Mucosa of descending colon (tissue), 3 donors: ENCODE measurements around the gene NDE1. TPM values are rescaled to one million over a fixed set of nuclear protein-coding genes. Genes with fewer than 3 reads are reported as not detected.

ENCODE experiments used
- ATAC-seq: fragments of 200-7000 bp; cut with Tn5 transposase; one replicate; pipeline ENCODE4 v1.9.1; 2020; ENCODE audit warnings: mild to moderate bottlenecking, moderate library complexity
- DNase-seq, 3 donors: peaks; one replicate each; pipeline ENCODE4 v3.0.0-alpha.2; 2020
- H3K36me3 ChIP-seq: fragments of 200-600 bp; one replicate; pipeline ENCODE4 v1.8.0; 2021; ENCODE audit warnings: low read depth, mild to moderate bottlenecking
- H3K4me1 ChIP-seq: fragments of 200-600 bp; one replicate; pipeline ENCODE4 v1.8.0; 2021; ENCODE audit warnings: low read depth, mild to moderate bottlenecking
- H3K4me3 ChIP-seq: fragments of 200-600 bp; one replicate; pipeline ENCODE4 v1.8.0; 2021; ENCODE audit warnings: mild to moderate bottlenecking
- H3K9me3 ChIP-seq: fragments of 200-600 bp; one replicate; pipeline ENCODE4 v1.8.0; 2021; ENCODE audit warnings: mild to moderate bottlenecking
- intact Hi-C, 2 donors: fragments of 100-400 bp; cut with DNase I in 1 of 2; cut with micrococcal nuclease in 1 of 2; formaldehyde crosslinking; loops; one replicate each; pipeline versions ENCODE4 v1.11.0 to v1.11.1; 2022; cut with DNase I, micrococcal nuclease
- total RNA-seq, 3 donors: library from RNA; stranded (reverse); fragmentation: NEBNext Ultra II Directional in 2 of 3; extraction: Animal tissue kit (Norgen Biotek cat#: 25700) in 2 of 3; gene quantifications; one replicate each; pipeline versions ENCODE4 v1.2.1 to v1.2.4, GENCODE V29; 2021 to 2023
- TF ChIP-seq, protein P1 (sequence below): fragments of 200-600 bp; IDR thresholded peaks from one replicate; pipeline ENCODE4 v1.8.0; 2022; ENCODE audit warnings: antibody characterized with exemption, mild to moderate bottlenecking
- donor health status: DM: no; HTN: no; CAD: no; lungs with moderate emphysema.
- donor health status: DM: no; HTN: no; CAD: no.
- donor health status: DM: no; HTN: yes; CAD: no.

The NDE1 gene
- total RNA-seq, 3 donors from 2014 or later = 27.2 to 46.6 (median 33.9) TPM

GRCh38 chr16:15759070-15759469 lies 109.0 kb downstream of the NDE1 start:
- no peak overlapping the region for H3K4me3 ChIP-seq
- H3K9me3 ChIP-seq = no peaks in the 10 kb centered on the region
- TF ChIP-seq, protein P1, sequence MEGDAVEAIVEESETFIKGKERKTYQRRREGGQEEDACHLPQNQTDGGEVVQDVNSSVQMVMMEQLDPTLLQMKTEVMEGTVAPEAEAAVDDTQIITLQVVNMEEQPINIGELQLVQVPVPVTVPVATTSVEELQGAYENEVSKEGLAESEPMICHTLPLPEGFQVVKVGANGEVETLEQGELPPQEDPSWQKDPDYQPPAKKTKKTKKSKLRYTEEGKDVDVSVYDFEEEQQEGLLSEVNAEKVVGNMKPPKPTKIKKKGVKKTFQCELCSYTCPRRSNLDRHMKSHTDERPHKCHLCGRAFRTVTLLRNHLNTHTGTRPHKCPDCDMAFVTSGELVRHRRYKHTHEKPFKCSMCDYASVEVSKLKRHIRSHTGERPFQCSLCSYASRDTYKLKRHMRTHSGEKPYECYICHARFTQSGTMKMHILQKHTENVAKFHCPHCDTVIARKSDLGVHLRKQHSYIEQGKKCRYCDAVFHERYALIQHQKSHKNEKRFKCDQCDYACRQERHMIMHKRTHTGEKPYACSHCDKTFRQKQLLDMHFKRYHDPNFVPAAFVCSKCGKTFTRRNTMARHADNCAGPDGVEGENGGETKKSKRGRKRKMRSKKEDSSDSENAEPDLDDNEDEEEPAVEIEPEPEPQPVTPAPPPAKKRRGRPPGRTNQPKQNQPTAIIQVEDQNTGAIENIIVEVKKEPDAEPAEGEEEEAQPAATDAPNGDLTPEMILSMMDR = no peak
- H3K36me3 ChIP-seq = no peaks in the 10 kb centered on the region
- DNase-seq = no peak
- intact Hi-C loops = no loop called here
- ATAC-seq = no peak
- no peaks in the 10 kb centered on the region for H3K4me1 ChIP-seq

DNA sequence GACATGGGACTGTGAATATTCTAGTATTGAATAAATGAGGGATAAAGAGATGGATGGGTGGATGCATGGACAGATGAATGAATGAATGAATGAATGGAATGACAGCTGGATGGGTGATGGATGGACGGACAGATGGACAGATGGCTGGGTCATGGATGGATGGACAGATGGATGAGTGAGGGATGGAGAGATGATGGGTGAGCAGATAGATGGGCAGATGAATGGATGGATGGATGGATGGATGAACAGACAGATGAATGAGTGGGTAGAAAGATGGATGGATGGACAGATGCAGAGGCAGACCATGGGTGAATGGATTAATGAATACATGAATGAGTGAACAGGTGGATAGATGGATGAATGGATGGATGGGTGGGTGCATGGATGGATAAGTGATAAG lies 110.1 kb downstream of the NDE1 start:
- H3K36me3 ChIP-seq = no peaks in the 10 kb centered on the region
- DNase-seq (no peak), ATAC-seq (no peak)
- TF ChIP-seq, protein P1 = no peak
- H3K4me1 ChIP-seq = no peaks in the 10 kb centered on the region
- no peaks in the 10 kb centered on the region for H3K9me3 ChIP-seq
- intact Hi-C loops = no loop called here
- H3K4me3 ChIP-seq = no peak overlapping the region

DNA sequence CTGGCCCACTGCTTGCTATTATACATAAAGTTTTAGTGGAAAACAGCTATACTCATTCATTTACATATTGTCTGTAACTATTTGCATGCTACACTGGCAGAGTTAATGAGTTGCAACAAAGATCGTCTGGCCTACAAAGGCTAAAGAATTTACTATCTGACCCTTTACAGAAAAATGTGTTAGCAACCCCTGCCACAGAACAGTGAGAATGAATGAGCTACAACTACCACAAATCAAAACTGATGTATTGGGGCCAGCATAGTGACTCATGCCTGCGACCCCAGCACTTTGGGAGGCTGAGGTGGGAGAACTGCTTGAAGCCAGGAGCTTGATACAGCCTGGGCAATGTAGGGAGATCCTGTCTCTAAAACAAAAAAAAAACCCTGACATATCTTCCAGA lies 114.1 kb downstream of the NDE1 start:
- no peaks in the 10 kb centered on the region for H3K4me1 ChIP-seq

DNA sequence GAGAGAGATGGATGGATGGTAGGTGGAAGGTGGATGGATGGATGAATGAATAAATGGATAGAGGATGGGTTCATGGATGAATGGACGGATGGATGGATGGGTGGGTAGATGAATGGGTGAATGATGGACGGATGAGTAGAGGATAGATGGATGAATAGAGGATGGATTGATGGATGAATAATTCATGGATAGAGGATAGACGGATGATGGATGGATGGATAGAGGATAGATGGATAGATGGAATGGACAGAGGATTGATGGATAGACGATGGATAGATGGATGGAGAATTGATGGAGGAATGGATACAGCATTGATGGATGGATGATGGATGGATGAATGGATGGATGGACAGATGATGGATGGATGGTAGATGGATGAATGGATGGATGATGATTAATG lies 115.1 kb downstream of the NDE1 start:
- Histone ChIP-seq H3K4me1 (no peaks in the 10 kb centered on the region), H3K4me3 (no peak overlapping the region), H3K9me3 (no peaks in the 10 kb centered on the region), H3K36me3 (no peaks in the 10 kb centered on the region)
- ATAC-seq (no peak), DNase-seq (no peak)
- TF ChIP-seq, protein P1 = no peak
- intact Hi-C loops = no loop called here

More for the DNA sequence above, 114.1 kb downstream of the NDE1 start:
- intact Hi-C loops = no loop called here
- H3K36me3 ChIP-seq = no peaks in the 10 kb centered on the region
- no peak overlapping the region for H3K4me3 ChIP-seq
- DNase-seq (no peak), ATAC-seq (no peak)
- TF ChIP-seq, protein P1 = no peak
- H3K9me3 ChIP-seq = no peaks in the 10 kb centered on the region

GRCh38 chr16:15765880-15766279 lies 115.8 kb downstream of the NDE1 start:
- Histone ChIP-seq H3K9me3 (no peaks in the 10 kb centered on the region), H3K4me3 (no peak overlapping the region), H3K4me1 (no peaks in the 10 kb centered on the region), H3K36me3 (no peaks in the 10 kb centered on the region)
- intact Hi-C loops = no loop called here
- DNase-seq (peak in 1 of 3 donors; percentile 55), ATAC-seq (peak; percentile 85)
- TF ChIP-seq, protein P1 = peak; percentile 33

DNA sequence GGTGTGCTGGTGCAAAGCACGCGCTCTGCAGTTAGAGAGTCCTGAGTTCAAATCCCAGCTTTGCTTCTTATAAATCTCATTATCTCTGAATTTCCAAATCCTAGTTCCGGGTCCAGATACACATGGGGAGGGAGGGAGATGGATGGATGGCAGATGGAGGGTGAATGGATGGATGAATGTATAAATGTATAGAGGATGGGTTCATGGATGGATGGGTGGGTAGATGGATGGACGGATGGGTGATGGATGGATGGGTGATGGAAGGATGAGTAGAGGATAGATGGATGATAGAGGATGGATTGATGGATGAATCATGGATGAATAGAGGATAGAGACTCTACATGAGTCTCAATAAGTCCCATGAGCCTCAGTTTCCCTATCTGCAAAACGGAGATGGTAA lies 116.9 kb downstream of the NDE1 start:
- H3K9me3 ChIP-seq = no peaks in the 10 kb centered on the region
- no peak for ATAC-seq
- H3K4me1 ChIP-seq = no peaks in the 10 kb centered on the region
- intact Hi-C loops = no loop called here
- H3K4me3 ChIP-seq = no peak overlapping the region
- no peak for DNase-seq
- H3K36me3 ChIP-seq = no peaks in the 10 kb centered on the region
- TF ChIP-seq, protein P1 = no peak
